Karpas-422 (cell line): ENCODE results near the gene SUMO2. TPM values are rescaled to one million over a fixed set of nuclear protein-coding genes. Genes with fewer than 3 reads are reported as not detected.

ENCODE experiments used
- DNase-seq: peaks from one replicate; pipeline ENCODE4 v3.0.0-alpha.2; 2015
- H2AFZ ChIP-seq: fragments of 200-600 bp; sonication (generic); 2 replicates; pipeline ENCODE4 v1.6.1; 2014; ENCODE audit warnings: antibody characterized with exemption, low read length, mixed read lengths
- H3K27ac ChIP-seq: fragments of 200-600 bp; sonication (generic); 2 replicates; pipeline ENCODE4 v1.5.1; 2014; ENCODE audit warnings: mild to moderate bottlenecking, low read length, moderate library complexity
- H3K27me3 ChIP-seq: fragments of 200-600 bp; sonication (generic); 2 replicates; pipeline ENCODE4 v1.6.1; 2014; ENCODE audit warnings: low read length, mixed read lengths
- H3K36me3 ChIP-seq: fragments of 200-600 bp; sonication (generic); 2 replicates; pipeline ENCODE4 v1.6.1; 2014; ENCODE audit warnings: low read length, mixed read lengths; ENCODE audit not compliant: insufficient read depth
- H3K4me1 ChIP-seq: fragments of 200-600 bp; sonication (generic); 2 replicates; pipeline ENCODE4 v1.6.1; 2014; ENCODE audit warnings: mild to moderate bottlenecking, low read length, mixed read lengths
- H3K4me2 ChIP-seq: fragments of 200-600 bp; sonication (generic); 2 replicates; pipeline ENCODE4 v1.6.1; 2014; ENCODE audit warnings: low read length, low read depth, mild to moderate bottlenecking; ENCODE audit not compliant: poor library complexity, severe bottlenecking
- H3K4me3 ChIP-seq: fragments of 200-600 bp; sonication (generic); 2 replicates; pipeline ENCODE4 v1.5.1; 2014; ENCODE audit warnings: mild to moderate bottlenecking, antibody characterized with exemption, low read length, mixed read lengths
- H3K79me2 ChIP-seq: fragments of 200-600 bp; sonication (generic); 2 replicates; pipeline ENCODE4 v1.6.1; 2014; ENCODE audit warnings: mild to moderate bottlenecking, low read length, mixed read lengths
- H3K9ac ChIP-seq: fragments of 200-600 bp; sonication (generic); 2 replicates; pipeline ENCODE4 v1.6.0; 2014; ENCODE audit warnings: low read length
- H3K9me2 ChIP-seq: fragments of 200-600 bp; sonication (generic), shearing (Covaris generic); replicated peaks from 2 replicates; pipeline ENCODE4 v1.6.0; 2014; ENCODE audit warnings: mild to moderate bottlenecking, low read length, moderate library complexity; ENCODE audit not compliant: insufficient read depth
- H3K9me3 ChIP-seq: fragments of 300-700, 200-600 bp; sonication (generic); 2 replicates; pipeline ENCODE4 v1.6.1; 2014; ENCODE audit warnings: low read length, mixed read lengths
- H4K20me1 ChIP-seq: fragments of 200-600 bp; sonication (generic); 2 replicates; pipeline ENCODE4 v1.6.1; 2014; ENCODE audit warnings: mild to moderate bottlenecking, antibody characterized with exemption, low read length, low read depth; ENCODE audit not compliant: insufficient read depth
- total RNA-seq: library from RNA; depleted of rRNA; stranded (reverse); fragments of >200 nt; shearing (Covaris generic); gene quantifications from 2 replicates; pipeline ENCODE4 v1.2.3, GENCODE V29; 2014; ENCODE audit warnings: low replicate concordance; rRNA removed

The SUMO2 gene
- total RNA-seq, result 136 and 177 TPM in 2 replicates

GRCh38 chr17:75182569-75183436, at the start of gene SUMO2:
Gene SUMO2, minus strand, starts transcription at chr17:75182959. Its CDS starts 125 bp downstream, at chr17:75182834.
- peak within 1 kb of the TSS; percentile 97 for H3K4me2 ChIP-seq
- peaks cover 47% of the 10 kb centered on the region for H3K79me2 ChIP-seq
- peak within 1 kb of the TSS; percentile 83 for H3K27ac ChIP-seq
- H3K9me3 ChIP-seq, result no peaks in the 10 kb centered on the region
- H4K20me1 ChIP-seq, result peaks cover 24% of the 10 kb centered on the region
- H3K9ac ChIP-seq, result peak within 1 kb of the TSS; percentile 99
- peak within 1 kb of the TSS; percentile 77 for H2AFZ ChIP-seq
- H3K27me3 ChIP-seq, result no peaks in the 10 kb centered on the region
- H3K4me3 ChIP-seq, result peak within 1 kb of the TSS; percentile 97
- peaks cover 20% of the 10 kb centered on the region for H3K4me1 ChIP-seq
- peaks cover 19% of the 10 kb centered on the region; the same call in 1 of the 2 replicates for H3K36me3 ChIP-seq
- DNase-seq, result peak; percentile 98
- H3K9me2 ChIP-seq, result no peaks in the 10 kb centered on the region

GRCh38 chr17:75231741-75232464, 49.1 kb upstream of the SUMO2 start:
- Histone ChIP-seq H2AFZ (no peak overlapping the region), H3K9me2 (no peaks in the 10 kb centered on the region), H3K27me3 (no peaks in the 10 kb centered on the region), H3K79me2 (no peaks in the 10 kb centered on the region), H3K9me3 (no peaks in the 10 kb centered on the region), H4K20me1 (peaks cover 2% of the 10 kb centered on the region; the same call in 1 of the 2 replicates), H3K4me1 (no peaks in the 10 kb centered on the region), H3K27ac (no peak overlapping the region), H3K36me3 (peaks cover 36% of the 10 kb centered on the region), H3K4me3 (no peak overlapping the region), H3K4me2 (no peak overlapping the region), H3K9ac (no peak overlapping the region)
- no peak for DNase-seq

DNA sequence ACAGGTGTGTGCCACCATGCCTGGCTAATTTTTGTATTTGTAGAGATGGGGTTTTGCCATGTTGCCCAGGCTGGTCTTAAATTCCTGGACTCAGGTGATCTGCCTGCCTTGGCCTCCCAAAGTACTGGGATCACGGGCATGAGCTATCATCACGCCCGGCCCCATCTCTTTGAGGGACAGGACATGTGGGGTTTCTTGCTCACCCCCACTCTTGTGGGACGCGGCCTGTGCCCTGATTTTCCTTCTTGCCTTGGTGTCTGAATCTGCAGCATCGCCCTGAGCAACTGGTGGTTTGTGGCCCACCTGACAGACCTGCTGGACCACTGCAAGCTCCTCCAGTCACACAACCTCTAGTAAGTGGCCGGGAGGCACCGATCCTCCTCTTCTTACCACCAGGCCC, 48.3 kb upstream of the SUMO2 start:
- H3K9ac ChIP-seq, result no peak overlapping the region
- no peaks in the 10 kb centered on the region for H4K20me1 ChIP-seq
- H3K79me2 ChIP-seq, result no peaks in the 10 kb centered on the region
- H3K36me3 ChIP-seq, result peaks cover 31% of the 10 kb centered on the region
- no peak for DNase-seq
- H3K27ac ChIP-seq, result no peak overlapping the region
- no peaks in the 10 kb centered on the region for H3K9me2 ChIP-seq
- H3K4me1 ChIP-seq, result no peaks in the 10 kb centered on the region
- H3K4me2 ChIP-seq, result no peak overlapping the region
- H2AFZ ChIP-seq, result no peak overlapping the region
- no peaks in the 10 kb centered on the region for H3K9me3 ChIP-seq
- no peaks in the 10 kb centered on the region for H3K27me3 ChIP-seq
- no peak overlapping the region for H3K4me3 ChIP-seq

- Histone ChIP-seq H3K27me3 (no peaks in the 10 kb centered on the region), H3K4me1 (no peaks in the 10 kb centered on the region), H3K27ac (no peak overlapping the region), H3K9ac (no peak overlapping the region), H3K79me2 (no peaks in the 10 kb centered on the region), H3K4me2 (no peak overlapping the region), H3K9me2 (no peaks in the 10 kb centered on the region), H3K4me3 (no peak overlapping the region), H4K20me1 (no peaks in the 10 kb centered on the region), H3K36me3 (peaks cover 22% of the 10 kb centered on the region), H2AFZ (no peak overlapping the region), H3K9me3 (no peaks in the 10 kb centered on the region)
- no peak for DNase-seq
These were observed 46.1 kb upstream of the SUMO2 start for GRCh38 chr17:75228847-75229246.

DNA sequence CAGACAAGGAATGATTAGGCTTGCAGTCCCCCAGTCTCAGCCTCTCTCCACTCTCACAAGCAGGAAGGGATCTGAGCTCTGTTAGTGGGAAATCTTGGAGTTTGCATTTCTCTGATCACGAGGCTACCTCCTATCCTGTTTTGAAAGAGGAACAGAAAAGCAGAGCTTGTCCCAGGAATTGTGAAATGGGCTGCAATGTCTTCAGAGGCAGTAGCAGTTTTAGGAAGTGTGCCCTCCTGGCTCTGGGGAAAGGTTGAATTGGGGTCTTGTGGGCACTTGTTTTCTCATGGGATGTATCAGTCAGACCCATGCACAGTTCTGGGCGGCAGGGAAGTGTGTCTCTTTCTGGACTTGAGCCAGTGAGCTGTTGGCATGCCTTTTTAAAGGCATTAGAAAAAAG, 45.5 kb upstream of the SUMO2 start:
- Histone ChIP-seq H3K36me3 (peaks cover 22% of the 10 kb centered on the region), H3K27me3 (no peaks in the 10 kb centered on the region), H3K4me2 (no peak overlapping the region), H3K79me2 (no peaks in the 10 kb centered on the region), H3K27ac (no peak overlapping the region), H3K4me1 (no peaks in the 10 kb centered on the region), H2AFZ (no peak overlapping the region), H3K9me2 (no peaks in the 10 kb centered on the region), H3K9me3 (no peaks in the 10 kb centered on the region), H4K20me1 (no peaks in the 10 kb centered on the region), H3K9ac (no peak overlapping the region), H3K4me3 (no peak overlapping the region)
- DNase-seq, result no peak

DNA sequence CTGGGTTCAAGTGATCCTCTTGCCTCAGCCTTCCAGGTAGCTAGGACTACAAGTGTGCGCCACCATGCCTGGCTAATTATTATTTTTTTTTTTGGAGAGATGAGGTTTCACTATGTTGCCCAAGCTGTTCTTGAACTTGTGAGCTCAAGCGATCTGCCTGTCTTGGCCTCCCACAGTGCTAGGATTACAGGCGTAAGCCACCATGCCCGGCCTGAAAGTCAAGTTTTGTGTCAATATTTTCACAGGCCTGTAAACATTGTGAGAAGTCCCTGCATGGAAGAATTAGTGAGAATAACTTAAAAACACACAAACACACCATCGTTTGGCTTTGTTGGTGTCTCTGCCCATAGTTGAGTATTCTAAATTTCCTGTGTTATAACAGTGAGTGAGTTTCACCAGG, 45.0 kb upstream of the SUMO2 start:
- peaks cover 22% of the 10 kb centered on the region for H3K36me3 ChIP-seq
- no peaks in the 10 kb centered on the region for H3K27me3 ChIP-seq
- H4K20me1 ChIP-seq, result no peaks in the 10 kb centered on the region
- H2AFZ ChIP-seq, result no peak overlapping the region
- no peak overlapping the region for H3K4me3 ChIP-seq
- H3K27ac ChIP-seq, result no peak overlapping the region
- DNase-seq, result no peak
- H3K9me3 ChIP-seq, result no peaks in the 10 kb centered on the region
- no peak overlapping the region for H3K9ac ChIP-seq
- H3K4me1 ChIP-seq, result no peaks in the 10 kb centered on the region
- no peaks in the 10 kb centered on the region for H3K79me2 ChIP-seq
- H3K9me2 ChIP-seq, result no peaks in the 10 kb centered on the region
- H3K4me2 ChIP-seq, result no peak overlapping the region

GRCh38 chr17:75225016-75225415, 42.3 kb upstream of the SUMO2 start:
- H3K79me2 ChIP-seq, result no peaks in the 10 kb centered on the region
- H3K4me2 ChIP-seq, result no peak overlapping the region
- H4K20me1 ChIP-seq, result no peaks in the 10 kb centered on the region
- no peak overlapping the region for H2AFZ ChIP-seq
- H3K36me3 ChIP-seq, result peaks cover 16% of the 10 kb centered on the region; the same call in 1 of the 2 replicates
- H3K4me1 ChIP-seq, result no peaks in the 10 kb centered on the region
- no peaks in the 10 kb centered on the region for H3K9me2 ChIP-seq
- no peaks in the 10 kb centered on the region for H3K27me3 ChIP-seq
- no peak overlapping the region for H3K4me3 ChIP-seq
- DNase-seq, result no peak
- no peak overlapping the region for H3K27ac ChIP-seq
- H3K9ac ChIP-seq, result no peak overlapping the region
- H3K9me3 ChIP-seq, result no peaks in the 10 kb centered on the region

DNA sequence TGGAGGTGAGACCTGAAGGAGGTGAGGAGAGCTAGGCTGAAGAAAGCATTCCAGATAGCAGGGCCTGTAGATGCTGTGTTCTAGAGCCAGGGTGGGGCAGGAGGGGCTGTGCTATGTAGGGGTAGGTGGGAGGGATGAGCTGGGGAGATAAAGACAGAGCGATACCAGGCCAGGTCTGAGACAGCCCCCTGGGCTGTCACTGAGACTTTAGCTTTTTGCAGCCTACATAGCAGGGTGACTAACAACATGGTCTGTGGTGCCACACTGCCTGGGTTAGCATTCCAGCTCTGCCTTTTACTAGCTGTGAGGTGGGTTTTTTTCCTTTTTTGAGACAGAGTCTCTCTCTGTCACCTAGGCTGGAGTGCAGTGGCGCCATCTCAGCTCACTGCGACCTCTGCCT, 37.1 kb upstream of the SUMO2 start:
- H3K27ac ChIP-seq, result no peak overlapping the region
- no peak overlapping the region for H2AFZ ChIP-seq
- H3K79me2 ChIP-seq, result peaks cover 9% of the 10 kb centered on the region; the same call in 1 of the 2 replicates
- no peaks in the 10 kb centered on the region for H4K20me1 ChIP-seq
- no peak for DNase-seq
- H3K36me3 ChIP-seq, result peaks cover 31% of the 10 kb centered on the region; the same call in 1 of the 2 replicates
- H3K4me1 ChIP-seq, result no peaks in the 10 kb centered on the region
- H3K9me3 ChIP-seq, result no peaks in the 10 kb centered on the region
- H3K27me3 ChIP-seq, result no peaks in the 10 kb centered on the region
- H3K9me2 ChIP-seq, result no peaks in the 10 kb centered on the region
- no peak overlapping the region for H3K9ac ChIP-seq
- no peak overlapping the region for H3K4me3 ChIP-seq
- H3K4me2 ChIP-seq, result no peak overlapping the region
